SK-N-MC (cell line): ENCODE results near the gene ZDHHC1.

Experiments used
- DNase-seq: peaks from one replicate; pipeline ENCODE4 v3.0.0-alpha.2; 2011; ENCODE audit warnings: low read depth, low spot score
- H3K27ac ChIP-seq: fragments of 200-600 bp; sonication (generic); 2 replicates; pipeline ENCODE4 v1.5.1; 2016; ENCODE audit warnings: mixed run types
- H3K36me3 ChIP-seq: fragments of 200-600 bp; sonication (generic); 2 replicates; pipeline ENCODE4 v1.6.1; 2017; ENCODE audit warnings: antibody characterized with exemption, low read length, mixed read lengths; ENCODE audit not compliant: insufficient read depth
- H3K4me3 ChIP-seq: fragments of 200-600 bp; sonication (generic); 2 replicates; pipeline ENCODE4 v1.5.1; 2016
- H3K9ac ChIP-seq: fragments of 200-600 bp; sonication (generic); 2 replicates; pipeline ENCODE4 v1.8.0; 2017; ENCODE audit warnings: mixed run types, mixed read lengths; ENCODE audit not compliant: insufficient read length
- H3K9me3 ChIP-seq: fragments of 200-600 bp; sonication (generic); 2 replicates; pipeline ENCODE4 v1.6.1; 2017; ENCODE audit warnings: low read depth, mild to moderate bottlenecking, antibody characterized with exemption, low read length, moderate library complexity, mixed read lengths
- EZH2 ChIP-seq: fragments of 200-600 bp; sonication (generic); IDR thresholded peaks from one replicate; pipeline ENCODE4 v1.6.1; 2017; ENCODE audit warnings: antibody characterized with exemption
- FOXP2 ChIP-seq: optimal IDR thresholded peaks from 2 replicates; pipeline ENCODE3; 2011; ENCODE audit warnings: mild to moderate bottlenecking, moderate library complexity; ENCODE audit not compliant: insufficient read depth; ENCODE audit errors: extremely low read length, control extremely low read depth
- POLR2AphosphoS5 ChIP-seq: IDR thresholded peaks from 2 replicates; pipeline ENCODE4 v1.6.1; 2012; ENCODE audit warnings: mild to moderate bottlenecking, low read depth, low read length, borderline replicate concordance

ZDHHC1 gene

GRCh38 chr16:67403976-67404555 is 12.2 kb downstream of the ZDHHC1 start:
- DNase-seq, result no peak
- Histone ChIP-seq H3K4me3 (no peak overlapping the region), H3K36me3 (no peaks in the 10 kb centered on the region), H3K9me3 (no peaks in the 10 kb centered on the region), H3K9ac (no peak overlapping the region), H3K27ac (no peak overlapping the region)
- TF ChIP-seq EZH2, result no peak
- TF ChIP-seq POLR2AphosphoS5, result no peak
- no peak for TF ChIP-seq FOXP2

- Histone ChIP-seq H3K27ac (no peak overlapping the region), H3K9me3 (no peaks in the 10 kb centered on the region), H3K9ac (no peak overlapping the region), H3K36me3 (no peaks in the 10 kb centered on the region), H3K4me3 (no peak overlapping the region)
- DNase-seq, result no peak
- no peak for TF ChIP-seq POLR2AphosphoS5
Observed at GRCh38 chr16:67400901-67401300, 15.4 kb downstream of the ZDHHC1 start.

GRCh38 chr16:67399749-67400704 is 16.2 kb downstream of the ZDHHC1 start:
- no peak overlapping the region for H3K4me3 ChIP-seq
- no peak for DNase-seq
- TF ChIP-seq POLR2AphosphoS5 (no peak), EZH2 (no peak), FOXP2 (no peak)

GRCh38 chr16:67399218-67399733 is 17.0 kb downstream of the ZDHHC1 start:
- no peak for DNase-seq
- Histone ChIP-seq H3K36me3 (no peaks in the 10 kb centered on the region), H3K4me3 (no peak overlapping the region), H3K9me3 (no peaks in the 10 kb centered on the region), H3K27ac (no peak overlapping the region), H3K9ac (no peak overlapping the region)
- TF ChIP-seq POLR2AphosphoS5, result no peak
- no peak for TF ChIP-seq FOXP2
- no peak for TF ChIP-seq EZH2

More at GRCh38 chr16:67399749-67400704, 16.2 kb downstream of the ZDHHC1 start:
- Histone ChIP-seq H3K27ac (no peak overlapping the region), H3K9me3 (no peaks in the 10 kb centered on the region), H3K9ac (no peak overlapping the region), H3K36me3 (no peaks in the 10 kb centered on the region)

GRCh38 chr16:67398546-67399217 is 17.6 kb downstream of the ZDHHC1 start:
- no peak for TF ChIP-seq POLR2AphosphoS5
- no peak overlapping the region for H3K4me3 ChIP-seq
- no peaks in the 10 kb centered on the region for H3K9me3 ChIP-seq
- DNase-seq, result no peak
- H3K36me3 ChIP-seq, result no peaks in the 10 kb centered on the region
- no peak overlapping the region for H3K9ac ChIP-seq
- H3K27ac ChIP-seq, result no peak overlapping the region

- no peak overlapping the region for H3K4me3 ChIP-seq
- no peak for TF ChIP-seq POLR2AphosphoS5
- no peak for TF ChIP-seq EZH2
- no peak for TF ChIP-seq FOXP2
- DNase-seq, result no peak
- H3K27ac ChIP-seq, result no peak overlapping the region
- H3K36me3 ChIP-seq, result no peaks in the 10 kb centered on the region
- no peak overlapping the region for H3K9ac ChIP-seq
- no peaks in the 10 kb centered on the region for H3K9me3 ChIP-seq
Observed at GRCh38 chr16:67397812-67398545, 18.3 kb downstream of the ZDHHC1 start.

- no peak overlapping the region for H3K9ac ChIP-seq
- H3K27ac ChIP-seq, result no peak overlapping the region
- H3K4me3 ChIP-seq, result no peak overlapping the region
- no peak for TF ChIP-seq FOXP2
- no peaks in the 10 kb centered on the region for H3K36me3 ChIP-seq
- H3K9me3 ChIP-seq, result no peaks in the 10 kb centered on the region
- DNase-seq, result no peak
Observed at GRCh38 chr16:67397036-67397801, 19.1 kb downstream of the ZDHHC1 start.

- H3K27ac ChIP-seq, result no peak overlapping the region
- H3K36me3 ChIP-seq, result no peaks in the 10 kb centered on the region
- H3K4me3 ChIP-seq, result no peak overlapping the region
- DNase-seq, result no peak
- TF ChIP-seq EZH2, result no peak
- TF ChIP-seq FOXP2, result no peak
- no peak for TF ChIP-seq POLR2AphosphoS5
- no peaks in the 10 kb centered on the region for H3K9me3 ChIP-seq
- no peak overlapping the region for H3K9ac ChIP-seq
Observed at GRCh38 chr16:67396159-67397035, 19.9 kb downstream of the ZDHHC1 start.
